Occipital lobe (tissue), 2 donors: ENCODE data around the gene UBE2L3. TPM values are rescaled to one million over a fixed set of nuclear protein-coding genes. Genes with fewer than 3 reads are reported as not detected.
"Not testable (repeated sequence)": the region's sequence is repeated elsewhere in the genome, so short reads cannot be mapped to it uniquely, and the experiment has no call there.

Experiments
- DNase-seq: peaks from one replicate; lab custom pipeline; 2025; lab: John Stamatoyannopoulos, UW
- total RNA-seq: library from RNA; depleted of rRNA; stranded (reverse); fragments of >200 nt; gene quantifications from one replicate; pipeline ENCODE4 v1.2.3, GENCODE V29; 2014

The UBE2L3 gene
- total RNA-seq, 1 donor from 2014 or later: 23.6 TPM

DNA sequence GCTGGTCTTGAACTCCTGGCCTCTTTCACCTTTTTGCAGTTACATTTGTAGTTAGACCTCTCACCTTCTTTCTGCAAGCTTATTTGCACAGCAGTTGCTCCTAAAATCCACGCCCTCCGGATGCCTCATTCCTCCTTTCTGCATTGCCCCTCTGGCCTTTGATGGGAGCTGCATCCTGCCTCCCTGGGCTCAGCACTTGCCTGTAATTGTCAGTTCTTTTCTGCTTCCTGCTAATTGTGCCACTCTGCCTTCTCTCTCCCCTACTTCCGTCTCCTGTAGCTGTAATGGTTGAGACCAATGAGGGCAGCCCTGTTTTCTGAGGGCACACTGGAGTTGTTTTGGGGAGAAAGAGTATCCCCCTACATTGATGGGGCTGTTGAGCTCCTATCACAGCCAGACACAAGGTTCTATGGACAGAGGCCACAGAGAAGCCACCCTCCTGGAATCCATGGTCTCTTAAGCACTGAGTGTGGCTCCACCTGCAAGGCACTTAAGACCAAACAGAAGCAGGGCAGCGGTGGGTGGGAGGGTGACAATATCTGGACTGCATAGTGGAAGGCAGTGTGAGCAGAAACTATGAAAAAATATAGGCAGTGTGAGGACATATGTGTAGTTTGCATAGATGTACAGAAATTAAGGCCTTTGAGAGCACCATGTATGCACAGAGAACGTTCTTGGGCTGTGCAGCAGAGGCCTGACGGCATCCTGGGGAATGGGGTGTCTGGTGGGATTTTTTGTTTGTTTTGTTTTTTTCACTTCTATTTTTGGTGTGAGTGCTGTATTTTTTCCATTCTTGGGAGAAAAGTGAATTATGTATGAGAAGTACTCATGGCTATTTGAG lies 31.8 kb downstream of the UBE2L3 start:
- DNase-seq: no peak

DNA sequence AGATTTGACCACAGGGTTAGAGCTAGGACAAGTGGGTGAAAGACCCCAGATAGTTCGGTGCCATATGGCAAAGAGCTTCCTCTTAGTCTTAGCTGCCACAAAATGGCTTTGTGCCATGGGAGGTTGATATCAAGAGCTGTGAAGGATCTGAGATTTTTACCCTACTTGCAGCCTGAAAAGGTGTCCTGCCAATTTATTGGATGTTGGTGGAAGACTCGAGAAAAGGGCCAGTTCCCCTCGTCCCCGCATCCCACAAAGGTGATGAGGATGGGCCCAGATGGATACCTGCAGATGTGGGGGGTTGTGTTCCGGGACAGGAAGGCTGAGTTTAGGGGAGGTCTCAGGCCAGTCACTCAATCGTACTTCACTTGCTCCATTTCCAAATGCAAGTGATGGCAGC lies 35.1 kb downstream of the UBE2L3 start:
- no peak for DNase-seq

- DNase-seq: no peak
Observed at GRCh38 chr22:21603973-21604372, 36.5 kb downstream of the UBE2L3 start.

- no peak for DNase-seq
Observed at GRCh38 chr22:21605887-21606564, 38.5 kb downstream of the UBE2L3 start.

DNA sequence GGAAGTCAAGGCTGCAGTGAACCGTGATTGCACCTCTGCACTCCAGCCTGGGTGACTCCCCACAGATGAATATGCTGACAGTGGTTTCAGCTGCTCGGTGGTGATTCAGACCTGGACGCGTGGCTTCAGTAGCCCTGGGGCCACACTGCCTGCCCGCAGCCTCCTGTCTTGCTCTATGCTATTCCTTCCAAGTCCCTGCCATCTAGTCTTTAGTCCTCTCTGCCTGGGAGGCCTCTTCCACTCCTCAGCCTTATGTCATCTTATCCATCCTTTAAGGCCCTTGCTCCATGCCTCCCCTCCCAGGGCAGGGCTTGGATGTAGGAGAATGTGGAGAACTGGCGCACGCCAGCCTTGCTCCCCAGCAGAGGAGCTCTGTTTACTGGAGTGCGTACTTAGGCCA lies 39.3 kb downstream of the UBE2L3 start:
- no peak for DNase-seq

- DNase-seq: not testable (repeated sequence)
Observed at GRCh38 chr22:21609556-21610157, 42.1 kb downstream of the UBE2L3 start.

- no peak for DNase-seq
Observed at GRCh38 chr22:21611210-21611977, 43.9 kb downstream of the UBE2L3 start.

GRCh38 chr22:21612858-21613257 lies 45.3 kb downstream of the UBE2L3 start:
- no peak for DNase-seq

DNA sequence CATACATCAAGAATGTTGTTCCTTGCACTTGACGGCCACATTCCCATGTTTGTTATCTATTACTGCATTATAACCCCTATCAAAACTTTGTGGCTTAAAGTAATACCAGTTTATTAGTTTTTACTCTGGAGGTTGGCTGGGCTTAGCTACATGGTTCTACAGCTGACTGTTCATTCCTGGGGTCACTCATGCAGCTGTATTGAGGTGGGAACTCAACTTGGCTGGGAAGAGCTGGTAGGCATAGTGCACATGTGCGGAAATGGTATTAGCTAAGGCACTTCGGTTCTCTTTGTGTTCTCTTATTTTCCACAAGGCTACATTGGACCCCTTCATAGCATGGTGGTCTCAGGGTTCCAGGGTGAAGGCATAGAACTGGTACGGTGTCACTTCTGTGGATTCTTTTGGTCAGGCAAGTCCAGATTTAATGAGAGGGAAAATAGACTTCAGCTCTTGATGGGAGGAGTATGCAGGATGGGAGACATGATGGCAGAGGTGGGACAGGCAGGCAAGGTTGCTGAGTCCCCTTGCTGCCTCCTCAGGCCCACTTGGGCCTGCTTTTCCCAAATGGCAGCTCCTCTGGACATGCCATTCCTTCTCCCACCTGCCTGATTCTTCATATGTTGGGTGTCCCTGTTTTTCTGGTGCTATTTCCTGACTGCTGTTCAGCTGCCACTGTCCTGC lies 46.2 kb downstream of the UBE2L3 start:
- no peak for DNase-seq

- no peak for DNase-seq
Observed at GRCh38 chr22:21615731-21616130, 48.2 kb downstream of the UBE2L3 start.

DNA sequence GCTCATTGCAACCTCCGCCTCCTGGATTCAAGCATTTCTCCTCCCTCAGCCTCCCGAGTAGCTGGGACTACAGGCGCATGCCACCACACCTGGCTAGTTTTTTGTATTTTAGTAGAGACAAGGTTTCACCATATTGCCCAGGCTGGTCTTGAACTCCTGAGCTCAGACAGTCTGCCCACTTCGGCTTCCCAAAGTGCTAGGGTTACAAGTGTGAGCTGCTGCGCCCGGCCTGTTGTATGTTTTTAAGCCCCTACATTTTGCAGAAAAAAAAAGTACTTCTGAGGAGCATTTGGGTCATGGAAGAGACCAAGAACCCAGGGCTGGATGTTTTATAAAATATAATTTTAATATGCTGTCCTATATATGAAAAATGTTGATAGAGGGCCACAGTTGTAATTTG lies 49.8 kb downstream of the UBE2L3 start:
- not testable (repeated sequence) for DNase-seq

- DNase-seq: no peak
Observed at GRCh38 chr22:21621025-21621424, 53.5 kb downstream of the UBE2L3 start.

DNA sequence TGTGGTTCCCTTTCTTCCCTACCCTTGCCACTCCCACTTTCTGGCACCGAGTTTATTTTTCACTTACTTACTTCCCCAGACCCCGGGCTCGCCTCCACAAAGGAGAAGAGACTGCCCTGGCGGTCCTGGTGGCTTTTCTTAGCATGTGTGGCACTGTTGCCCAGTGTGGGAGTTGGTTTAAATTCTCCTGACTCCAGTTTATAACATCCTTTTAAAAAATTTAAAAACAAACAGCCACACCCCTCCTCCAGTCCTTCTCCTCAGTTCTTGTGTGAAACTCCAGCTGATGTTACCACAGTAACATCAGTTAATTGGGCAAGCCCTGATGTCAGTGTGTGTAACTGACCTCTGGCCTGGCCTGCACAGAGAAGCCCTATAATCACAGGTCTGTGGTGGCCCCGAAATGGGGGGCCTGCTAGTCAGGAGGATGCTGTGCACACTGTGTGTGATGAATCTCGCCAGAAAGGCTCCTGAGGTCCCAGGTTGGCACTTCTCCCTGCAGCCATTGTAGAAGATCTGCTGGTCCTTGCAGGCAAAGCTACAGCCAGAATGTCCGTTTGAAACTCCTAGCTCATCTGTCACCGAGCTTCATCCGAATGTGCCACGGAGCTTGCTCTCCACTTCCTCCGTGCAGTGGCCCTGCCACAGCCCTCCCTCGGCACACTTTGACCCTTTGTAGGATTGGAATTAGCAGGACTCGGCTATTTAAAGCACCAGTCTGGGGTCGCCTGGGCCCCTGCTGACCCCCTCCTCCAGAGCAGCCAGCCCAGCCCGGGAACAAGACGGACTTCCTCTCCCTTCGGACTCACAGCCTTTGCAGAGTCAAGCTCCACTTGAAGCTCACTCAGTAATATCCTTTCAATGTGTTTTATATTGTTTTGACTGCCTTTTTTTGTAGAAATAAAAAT lies 54.8 kb downstream of the UBE2L3 start:
- no peak for DNase-seq

DNA sequence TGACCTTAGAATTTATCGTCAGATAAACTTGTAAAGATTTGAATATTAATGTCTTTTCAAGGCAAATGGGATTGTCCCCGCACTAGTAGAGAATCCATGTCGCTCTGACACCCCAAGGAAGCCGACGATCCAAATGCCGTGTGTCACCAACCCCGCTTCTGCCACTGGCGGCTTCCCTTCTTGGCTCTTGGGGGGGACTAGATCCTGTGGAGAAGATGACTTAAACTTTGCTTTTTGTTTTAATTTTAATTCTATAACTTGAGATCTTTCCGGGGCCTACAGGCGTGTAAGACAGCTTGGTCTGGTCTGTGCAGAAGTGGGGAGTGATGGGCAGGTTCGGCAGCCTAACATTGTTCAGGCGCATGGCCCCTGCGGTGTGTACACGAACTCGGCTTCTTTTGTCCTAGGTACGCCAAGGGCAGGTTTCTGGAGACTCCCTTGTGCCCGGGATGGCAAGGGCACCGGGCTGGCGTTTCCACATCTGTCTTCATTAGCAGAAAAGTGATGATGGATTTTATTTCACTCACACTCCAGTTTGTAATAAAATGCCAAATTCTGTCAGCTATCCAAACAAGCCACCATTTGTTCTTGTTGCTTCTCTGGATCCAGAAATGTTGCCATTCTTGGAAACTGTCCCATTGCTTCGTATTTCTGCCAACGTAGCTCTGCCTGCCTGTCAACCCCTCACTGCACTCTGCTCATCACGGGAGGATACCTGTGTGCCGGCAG lies 55.6 kb downstream of the UBE2L3 start:
- no peak for DNase-seq

GRCh38 chr22:21623648-21623970 lies 56.1 kb downstream of the UBE2L3 start:
- DNase-seq: peak; percentile 21

DNA sequence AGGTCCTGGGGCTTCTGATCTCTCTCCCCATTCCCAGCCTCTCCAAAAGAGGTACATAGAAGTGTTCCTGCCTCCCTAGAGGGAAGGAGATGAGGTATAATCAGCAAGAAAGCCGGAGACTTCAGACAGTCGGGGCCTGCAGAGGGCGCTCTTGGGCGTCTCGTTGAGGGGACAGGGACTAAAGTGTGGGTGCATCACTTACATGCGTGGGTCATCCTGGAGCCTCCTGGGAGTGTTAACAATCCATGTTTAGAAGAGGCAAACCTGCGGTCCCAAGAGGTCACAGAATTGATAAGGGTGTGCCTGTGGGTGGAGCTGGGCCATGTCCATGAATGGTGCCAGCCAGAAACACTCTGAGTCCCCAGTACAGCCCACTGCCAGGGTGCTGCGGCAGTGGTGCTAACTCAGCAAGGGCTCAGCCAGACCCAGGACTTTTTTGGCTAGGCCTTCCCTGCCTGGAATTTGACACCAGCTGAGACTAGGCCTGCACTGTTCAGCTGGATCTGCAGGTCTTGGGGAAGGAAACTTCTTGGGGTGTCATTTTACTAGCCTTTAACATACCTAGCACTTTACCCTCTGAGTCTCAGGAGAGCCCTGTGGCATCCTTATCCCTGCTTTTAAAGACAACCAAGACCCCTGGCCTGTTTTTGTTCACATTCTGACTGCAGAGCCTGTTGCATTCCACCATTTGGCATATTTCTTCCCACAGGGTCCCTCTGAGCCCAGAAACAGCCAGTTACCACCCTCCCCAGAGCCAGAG lies 56.8 kb downstream of the UBE2L3 start:
- peak; percentile 17 for DNase-seq

DNA sequence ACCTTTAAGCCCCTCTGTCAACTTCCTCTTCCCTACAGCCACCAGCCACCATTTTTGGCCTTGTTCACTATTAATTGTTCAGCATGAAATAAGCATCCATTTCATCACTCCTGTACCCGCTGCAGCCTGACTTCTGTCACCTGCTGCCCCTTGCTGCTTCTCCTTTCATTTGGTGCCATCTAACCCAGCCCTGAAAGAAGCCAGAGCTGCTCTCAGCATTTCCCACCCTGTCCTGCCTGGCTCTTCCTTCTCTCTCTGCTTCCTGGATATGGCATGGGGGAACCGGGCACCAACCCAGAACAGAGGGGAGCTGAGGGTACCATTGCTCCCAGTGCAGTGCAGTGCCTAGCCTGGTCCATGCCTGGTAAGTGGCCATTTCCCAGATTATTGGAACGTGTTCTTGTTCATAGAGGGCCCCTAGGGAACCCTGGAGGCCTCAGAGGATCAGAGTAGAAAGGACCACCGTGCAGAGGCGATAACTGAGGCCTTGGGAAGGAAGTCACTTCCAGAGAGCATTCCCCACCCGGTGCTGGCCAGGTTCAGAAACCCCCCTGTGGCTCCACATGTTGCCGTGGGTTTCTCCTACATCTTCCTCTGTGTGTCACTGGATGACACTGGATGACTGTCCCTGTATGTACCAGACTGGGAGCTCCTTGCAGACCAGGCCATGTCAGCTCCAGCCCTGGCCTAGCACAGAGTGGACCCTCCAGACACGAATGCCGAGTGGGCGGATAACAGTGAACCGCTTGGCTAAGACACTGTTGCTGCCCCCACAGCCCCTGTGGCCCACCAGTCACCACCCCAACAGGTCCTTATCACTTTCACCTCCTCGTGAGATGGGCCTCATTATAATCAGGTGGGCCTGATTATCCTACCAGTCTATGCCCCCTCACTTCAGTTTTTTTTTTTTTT lies 57.6 kb downstream of the UBE2L3 start:
- no peak for DNase-seq
